HG03575 (cell line): Measurements from ENCODE around the gene GOLGA6D.
"Not testable (repeated sequence)": the region's sequence is repeated elsewhere in the genome, so short reads cannot be mapped to it uniquely, and the experiment has no call there.

ENCODE experiments used
- ATAC-seq: cut with Tn5 transposase; IDR thresholded peaks from one replicate; pipeline ENCODE4 v1.9.1; 2021; ENCODE audit not compliant: unreplicated experiment, insufficient number of reproducible peaks, low FRiP score; ENCODE audit errors: extremely low read depth

The GOLGA6D gene

GRCh38 chr15:75274509-75275107 lies 8.0 kb upstream of the GOLGA6D start:
- not testable (repeated sequence) for ATAC-seq

GRCh38 chr15:75275617-75276016 lies 7.0 kb upstream of the GOLGA6D start:
- not testable (repeated sequence) for ATAC-seq

GRCh38 chr15:75278497-75278896 lies 4.1 kb upstream of the GOLGA6D start:
- ATAC-seq, result not testable (repeated sequence)

- ATAC-seq, result not testable (repeated sequence)
These were observed 1.5 kb downstream of the GOLGA6D start for GRCh38 chr15:75284152-75284551.

- not testable (repeated sequence) for ATAC-seq
These were observed 11.0 kb downstream of the GOLGA6D start for GRCh38 chr15:75293660-75294059.

GRCh38 chr15:75298541-75299310 lies 16.1 kb downstream of the GOLGA6D start:
- ATAC-seq, result not testable (repeated sequence)

GRCh38 chr15:75299311-75299688 lies 16.7 kb downstream of the GOLGA6D start:
- not testable (repeated sequence) for ATAC-seq

- not testable (repeated sequence) for ATAC-seq
These were observed 17.4 kb downstream of the GOLGA6D start for GRCh38 chr15:75300026-75300425.

GRCh38 chr15:75302318-75302717 lies 19.7 kb downstream of the GOLGA6D start:
- no peak for ATAC-seq

- not testable (repeated sequence) for ATAC-seq
These were observed 20.1 kb downstream of the GOLGA6D start for GRCh38 chr15:75302753-75303152.

- ATAC-seq, result no peak
These were observed 23.6 kb downstream of the GOLGA6D start for GRCh38 chr15:75306188-75306587.

GRCh38 chr15:75307778-75308390 lies 25.2 kb downstream of the GOLGA6D start:
- no peak for ATAC-seq

GRCh38 chr15:75309711-75310110 lies 27.1 kb downstream of the GOLGA6D start:
- ATAC-seq, result no peak

- ATAC-seq, result not testable (repeated sequence)
These were observed 29.9 kb downstream of the GOLGA6D start for GRCh38 chr15:75312548-75312947.

- no peak for ATAC-seq
These were observed 30.6 kb downstream of the GOLGA6D start for GRCh38 chr15:75313116-75313845.

- no peak for ATAC-seq
These were observed 32.1 kb downstream of the GOLGA6D start for GRCh38 chr15:75314552-75315290.

- not testable (repeated sequence) for ATAC-seq
These were observed 36.7 kb downstream of the GOLGA6D start for GRCh38 chr15:75319231-75319897.

GRCh38 chr15:75321711-75322110 lies 39.1 kb downstream of the GOLGA6D start:
- ATAC-seq, result no peak
